ENCODE results near the gene FASTKD3.

DNA sequence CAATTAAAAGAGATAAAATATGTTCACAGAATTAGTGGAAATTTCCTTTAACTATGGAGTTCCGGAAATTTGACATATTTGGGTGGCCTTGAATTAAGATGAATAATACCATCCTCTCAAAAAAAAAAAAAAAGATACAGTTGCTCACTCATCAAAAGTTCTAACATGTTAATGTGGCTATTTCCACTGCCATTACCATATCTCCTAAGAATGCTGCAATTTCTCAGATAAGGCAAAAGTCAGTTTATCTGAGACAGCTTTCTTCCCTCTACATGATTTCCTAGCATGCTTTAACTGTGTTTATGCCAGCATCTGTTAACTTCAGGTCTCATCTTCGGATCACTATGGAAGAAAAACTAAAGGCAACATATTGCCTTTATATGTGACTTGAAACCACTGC lies 2.6 kb downstream of the FASTKD3 start:
- TF ChIP-seq, protein P1, sequence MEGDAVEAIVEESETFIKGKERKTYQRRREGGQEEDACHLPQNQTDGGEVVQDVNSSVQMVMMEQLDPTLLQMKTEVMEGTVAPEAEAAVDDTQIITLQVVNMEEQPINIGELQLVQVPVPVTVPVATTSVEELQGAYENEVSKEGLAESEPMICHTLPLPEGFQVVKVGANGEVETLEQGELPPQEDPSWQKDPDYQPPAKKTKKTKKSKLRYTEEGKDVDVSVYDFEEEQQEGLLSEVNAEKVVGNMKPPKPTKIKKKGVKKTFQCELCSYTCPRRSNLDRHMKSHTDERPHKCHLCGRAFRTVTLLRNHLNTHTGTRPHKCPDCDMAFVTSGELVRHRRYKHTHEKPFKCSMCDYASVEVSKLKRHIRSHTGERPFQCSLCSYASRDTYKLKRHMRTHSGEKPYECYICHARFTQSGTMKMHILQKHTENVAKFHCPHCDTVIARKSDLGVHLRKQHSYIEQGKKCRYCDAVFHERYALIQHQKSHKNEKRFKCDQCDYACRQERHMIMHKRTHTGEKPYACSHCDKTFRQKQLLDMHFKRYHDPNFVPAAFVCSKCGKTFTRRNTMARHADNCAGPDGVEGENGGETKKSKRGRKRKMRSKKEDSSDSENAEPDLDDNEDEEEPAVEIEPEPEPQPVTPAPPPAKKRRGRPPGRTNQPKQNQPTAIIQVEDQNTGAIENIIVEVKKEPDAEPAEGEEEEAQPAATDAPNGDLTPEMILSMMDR (IDR thresholded peaks at IDR 0.05; ENCODE audit: low read depth, low read length, missing input control): no peak
- no peak for TF ChIP-seq HNF4G (IDR thresholded peaks at IDR 0.05)
- TF ChIP-seq, protein P2, sequence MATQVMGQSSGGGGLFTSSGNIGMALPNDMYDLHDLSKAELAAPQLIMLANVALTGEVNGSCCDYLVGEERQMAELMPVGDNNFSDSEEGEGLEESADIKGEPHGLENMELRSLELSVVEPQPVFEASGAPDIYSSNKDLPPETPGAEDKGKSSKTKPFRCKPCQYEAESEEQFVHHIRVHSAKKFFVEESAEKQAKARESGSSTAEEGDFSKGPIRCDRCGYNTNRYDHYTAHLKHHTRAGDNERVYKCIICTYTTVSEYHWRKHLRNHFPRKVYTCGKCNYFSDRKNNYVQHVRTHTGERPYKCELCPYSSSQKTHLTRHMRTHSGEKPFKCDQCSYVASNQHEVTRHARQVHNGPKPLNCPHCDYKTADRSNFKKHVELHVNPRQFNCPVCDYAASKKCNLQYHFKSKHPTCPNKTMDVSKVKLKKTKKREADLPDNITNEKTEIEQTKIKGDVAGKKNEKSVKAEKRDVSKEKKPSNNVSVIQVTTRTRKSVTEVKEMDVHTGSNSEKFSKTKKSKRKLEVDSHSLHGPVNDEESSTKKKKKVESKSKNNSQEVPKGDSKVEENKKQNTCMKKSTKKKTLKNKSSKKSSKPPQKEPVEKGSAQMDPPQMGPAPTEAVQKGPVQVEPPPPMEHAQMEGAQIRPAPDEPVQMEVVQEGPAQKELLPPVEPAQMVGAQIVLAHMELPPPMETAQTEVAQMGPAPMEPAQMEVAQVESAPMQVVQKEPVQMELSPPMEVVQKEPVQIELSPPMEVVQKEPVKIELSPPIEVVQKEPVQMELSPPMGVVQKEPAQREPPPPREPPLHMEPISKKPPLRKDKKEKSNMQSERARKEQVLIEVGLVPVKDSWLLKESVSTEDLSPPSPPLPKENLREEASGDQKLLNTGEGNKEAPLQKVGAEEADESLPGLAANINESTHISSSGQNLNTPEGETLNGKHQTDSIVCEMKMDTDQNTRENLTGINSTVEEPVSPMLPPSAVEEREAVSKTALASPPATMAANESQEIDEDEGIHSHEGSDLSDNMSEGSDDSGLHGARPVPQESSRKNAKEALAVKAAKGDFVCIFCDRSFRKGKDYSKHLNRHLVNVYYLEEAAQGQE (IDR thresholded peaks at IDR 0.05): no peak
